Keratinocyte (primary cell): ENCODE data around the gene MED4. TPM values are rescaled to one million over a fixed set of nuclear protein-coding genes. Genes with fewer than 3 reads are reported as not detected.

Experiments
- DNase-seq: peaks from one replicate; pipeline ENCODE4 v3.0.0-alpha.2; 2011; ENCODE audit warnings: low read depth, missing footprints, low spot score
- FAIRE-seq: peaks from 2 replicates; lab custom pipeline; 2011; peaks lifted over from hg19 to GRCh38; lab: Jason Lieb, UNC
- H2AFZ ChIP-seq: 2 replicates; pipeline ENCODE4 v1.6.0; 2012; ENCODE audit warnings: low read length, control low read depth, inconsistent platforms; ENCODE audit not compliant: control insufficient read depth
- H3K27ac ChIP-seq: 2 replicates; pipeline ENCODE4 v1.5.1; 2011; ENCODE audit warnings: low read length; ENCODE audit not compliant: control insufficient read depth, insufficient read depth
- H3K27me3 ChIP-seq: 3 replicates; pipeline ENCODE4 v1.6.0; 2011; ENCODE audit warnings: low read length; ENCODE audit not compliant: control insufficient read depth, insufficient read depth; ENCODE audit errors: extremely low read depth
- H3K36me3 ChIP-seq, 2 experiments: 2 replicates in 1 of 2; 3 replicates in 1 of 2; pipeline ENCODE4 v1.5.1; 2011; ENCODE audit warnings: low read length in 2 of 2, mild to moderate bottlenecking in 1 of 2; ENCODE audit not compliant: control insufficient read depth in 2 of 2, insufficient read depth in 2 of 2; ENCODE audit errors: extremely low read depth in 1 of 2
- H3K4me1 ChIP-seq: 3 replicates; pipeline ENCODE4 v1.5.1; 2011; ENCODE audit warnings: low read length; ENCODE audit not compliant: control insufficient read depth, insufficient read depth; ENCODE audit errors: extremely low read depth
- H3K4me2 ChIP-seq: 3 replicates; pipeline ENCODE4 v1.6.0; 2011; ENCODE audit warnings: low read depth, low read length; ENCODE audit not compliant: control insufficient read depth, insufficient read depth; ENCODE audit errors: extremely low read depth
- H3K4me3 ChIP-seq, 3 experiments: fragments of 200-600 bp in 1 of 3; sonication (generic) in 1 of 3; 2 replicates in 2 of 3; 3 replicates in 1 of 3; pipeline ENCODE4 v1.5.1; 2011 to 2016; ENCODE audit warnings: low read length in 3 of 3, mild to moderate bottlenecking in 3 of 3, control low read depth in 2 of 3, inconsistent platforms in 1 of 3, low read depth in 1 of 3, mixed read lengths in 1 of 3, mixed run types in 1 of 3, moderate library complexity in 1 of 3; ENCODE audit not compliant: control insufficient read depth in 2 of 3, insufficient read depth in 2 of 3; ENCODE audit errors: extremely low read depth in 1 of 3
- H3K79me2 ChIP-seq: 2 replicates; pipeline ENCODE4 v1.6.0; 2012; ENCODE audit warnings: low read length; ENCODE audit not compliant: control insufficient read depth, insufficient read depth
- H3K9ac ChIP-seq: 3 replicates; pipeline ENCODE4 v1.6.0; 2011; ENCODE audit warnings: low read length; ENCODE audit not compliant: control insufficient read depth, insufficient read depth; ENCODE audit errors: extremely low read depth
- H3K9me1 ChIP-seq: 3 replicates; pipeline ENCODE4 v1.6.0; 2011; ENCODE audit warnings: low read length; ENCODE audit not compliant: control insufficient read depth, insufficient read depth; ENCODE audit errors: extremely low read depth
- H3K9me3 ChIP-seq: 2 replicates; pipeline ENCODE4 v1.5.1; 2012; ENCODE audit warnings: low read depth, low read length; ENCODE audit not compliant: control insufficient read depth
- H4K20me1 ChIP-seq: 3 replicates; pipeline ENCODE4 v1.6.0; 2011; ENCODE audit warnings: low read length; ENCODE audit not compliant: control insufficient read depth, insufficient read depth; ENCODE audit errors: extremely low read depth
- EZH2 ChIP-seq: IDR thresholded peaks from one replicate; pipeline ENCODE4 v1.6.1; 2012; ENCODE audit warnings: inconsistent platforms, mild to moderate bottlenecking, low read length, moderate library complexity
- dilution Hi-C: fragments of 300-500 bp; cut with MboI; formaldehyde crosslinking; loops from one replicate; pipeline ENCODE4 v1.7.0; 2020; ENCODE audit warnings: low sequenced_read_pairs; ENCODE audit not compliant: extremely low pct_ligation_motif_present
- polyA plus RNA-seq, 5 experiments: library from polyadenylated mRNA; depleted of rRNA in 3 of 5; stranded (reverse) in 3 of 5; stranded (forward) in 1 of 5; unstranded in 1 of 5; fragments of >200 nt; gene quantifications; 1 replicate in 1 of 5; 2 replicates in 3 of 5; 3 replicates in 1 of 5; pipeline versions ENCODE4 v1.2.1 to v1.2.3, GENCODE V29; 2011 to 2012; ENCODE audit warnings: missing spikeins in 2 of 5, low read depth in 1 of 5, low replicate concordance in 1 of 5
- TF ChIP-seq, protein P1 (sequence below), 3 experiments: IDR thresholded peaks in 1 of 3; conservative IDR thresholded peaks in 1 of 3; optimal IDR thresholded peaks in 1 of 3; 2 replicates in 2 of 3; 3 replicates in 1 of 3; pipeline versions ENCODE3 to v1.5.1; 2011; ENCODE audit warnings: low read length in 3 of 3, mild to moderate bottlenecking in 3 of 3, moderate library complexity in 2 of 3, control low read depth in 1 of 3, inconsistent platforms in 1 of 3; ENCODE audit not compliant: insufficient read depth in 2 of 3; ENCODE audit errors: extremely low read depth in 1 of 3

MED4 gene
- polyA plus RNA-seq, 1 donor (not counting 4 experiments of a cell fraction or from before 2014, with no cell fraction given), result 62.4 TPM

DNA sequence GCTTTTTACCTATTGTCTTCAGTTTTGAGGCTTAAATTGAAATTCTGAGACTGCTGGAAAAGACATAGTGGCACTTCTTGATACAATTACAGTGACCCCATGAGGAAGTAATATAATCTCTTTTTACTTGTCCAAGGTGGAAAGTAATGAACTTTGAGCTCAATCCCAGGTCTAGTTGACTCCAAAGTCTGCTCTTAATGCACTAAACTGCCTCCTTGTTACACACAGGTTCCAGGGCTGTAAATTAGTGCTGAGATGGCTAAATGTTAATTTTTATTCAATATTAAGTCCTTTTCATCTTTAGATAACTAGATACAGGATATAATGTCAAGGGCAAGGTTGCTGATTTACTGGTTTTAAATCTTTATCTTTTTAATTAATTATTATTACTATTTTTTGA is 54.9 kb downstream of the MED4 start:
- Histone ChIP-seq H3K36me3 (peaks cover 3 to 11% of the 10 kb centered on the region in 2 experiments), H3K4me2 (no peak overlapping the region), H3K27ac (peak overlapping the region; percentile 6), H4K20me1 (no peaks in the 10 kb centered on the region), H3K9me3 (no peaks in the 10 kb centered on the region), H3K4me1 (peaks cover 21% of the 10 kb centered on the region), H3K27me3 (no peaks in the 10 kb centered on the region), H3K4me3 (no peak overlapping the region), H3K9ac (no peak overlapping the region), H3K9me1 (no peaks in the 10 kb centered on the region), H3K79me2 (peaks cover 22% of the 10 kb centered on the region), H2AFZ (no peak overlapping the region)
- TF ChIP-seq, protein P1, sequence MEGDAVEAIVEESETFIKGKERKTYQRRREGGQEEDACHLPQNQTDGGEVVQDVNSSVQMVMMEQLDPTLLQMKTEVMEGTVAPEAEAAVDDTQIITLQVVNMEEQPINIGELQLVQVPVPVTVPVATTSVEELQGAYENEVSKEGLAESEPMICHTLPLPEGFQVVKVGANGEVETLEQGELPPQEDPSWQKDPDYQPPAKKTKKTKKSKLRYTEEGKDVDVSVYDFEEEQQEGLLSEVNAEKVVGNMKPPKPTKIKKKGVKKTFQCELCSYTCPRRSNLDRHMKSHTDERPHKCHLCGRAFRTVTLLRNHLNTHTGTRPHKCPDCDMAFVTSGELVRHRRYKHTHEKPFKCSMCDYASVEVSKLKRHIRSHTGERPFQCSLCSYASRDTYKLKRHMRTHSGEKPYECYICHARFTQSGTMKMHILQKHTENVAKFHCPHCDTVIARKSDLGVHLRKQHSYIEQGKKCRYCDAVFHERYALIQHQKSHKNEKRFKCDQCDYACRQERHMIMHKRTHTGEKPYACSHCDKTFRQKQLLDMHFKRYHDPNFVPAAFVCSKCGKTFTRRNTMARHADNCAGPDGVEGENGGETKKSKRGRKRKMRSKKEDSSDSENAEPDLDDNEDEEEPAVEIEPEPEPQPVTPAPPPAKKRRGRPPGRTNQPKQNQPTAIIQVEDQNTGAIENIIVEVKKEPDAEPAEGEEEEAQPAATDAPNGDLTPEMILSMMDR (optimal IDR thresholded peaks at IDR 0.05 in 1 of 3, IDR thresholded peaks at IDR 0.05 in 1 of 3, conservative IDR thresholded peaks at IDR 0.05 in 1 of 3; ENCODE audit: extremely low read depth in 1 of 3, insufficient read depth in 2 of 3, low read length in 3 of 3), result no peak
- TF ChIP-seq EZH2, result no peak
- dilution Hi-C loops, result no loop called here
- no peak for FAIRE-seq
- DNase-seq, result no peak

DNA sequence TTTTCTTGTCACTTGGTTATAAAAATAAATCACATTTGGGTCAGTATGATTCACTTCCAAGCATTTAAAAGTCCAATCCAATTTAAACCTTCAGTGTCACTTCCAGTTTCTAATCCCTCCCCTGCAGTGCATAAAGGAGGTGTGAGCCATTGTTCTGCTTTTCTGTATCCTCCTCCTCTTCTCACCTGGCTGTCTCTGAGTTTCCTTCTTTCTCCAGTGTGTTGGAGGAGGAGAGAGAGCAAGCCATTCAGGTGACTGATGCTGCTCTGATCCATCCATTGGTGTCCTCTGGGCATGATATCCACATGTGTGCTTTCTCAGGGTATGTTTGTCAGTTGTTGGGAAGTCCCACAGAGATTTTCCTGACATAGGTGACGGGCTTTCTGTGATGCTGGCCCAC is 56.1 kb downstream of the MED4 start:
- peak overlapping the region; percentile 95 for H3K27ac ChIP-seq
- H3K9ac ChIP-seq, result peak overlapping the region; percentile 90
- FAIRE-seq (no peak), DNase-seq (no peak)
- H3K9me3 ChIP-seq, result no peaks in the 10 kb centered on the region
- peak overlapping the region in 2 of 3 experiments; percentile 61 to 75 for H3K4me3 ChIP-seq
- no peaks in the 10 kb centered on the region for H4K20me1 ChIP-seq
- peaks cover 3 to 11% of the 10 kb centered on the region in 2 experiments for H3K36me3 ChIP-seq
- dilution Hi-C loops, result no loop called here
- H3K4me1 ChIP-seq, result peaks cover 21% of the 10 kb centered on the region
- H3K79me2 ChIP-seq, result peaks cover 25% of the 10 kb centered on the region
- H3K4me2 ChIP-seq, result peak overlapping the region; percentile 87
- no peak overlapping the region for H2AFZ ChIP-seq
- H3K27me3 ChIP-seq, result no peaks in the 10 kb centered on the region
- no peaks in the 10 kb centered on the region for H3K9me1 ChIP-seq
- TF ChIP-seq, protein P1 (optimal IDR thresholded peaks at IDR 0.05 in 1 of 3, IDR thresholded peaks at IDR 0.05 in 1 of 3, conservative IDR thresholded peaks at IDR 0.05 in 1 of 3; ENCODE audit: extremely low read depth in 1 of 3, insufficient read depth in 2 of 3, low read length in 3 of 3), result no peak
- no peak for TF ChIP-seq EZH2
